ENCODE results near the gene NAALADL2. TPM values are rescaled to one million over a fixed set of nuclear protein-coding genes. Genes with fewer than 3 reads are reported as not detected.
"Not testable (repeated sequence)": the region's sequence is repeated elsewhere in the genome, so short reads cannot be mapped to it uniquely, and the experiment has no call there.

NAALADL2 gene
- total RNA-seq, 2 experiments from 2014 or later = 0.27 TPM; not detected in 1

DNA sequence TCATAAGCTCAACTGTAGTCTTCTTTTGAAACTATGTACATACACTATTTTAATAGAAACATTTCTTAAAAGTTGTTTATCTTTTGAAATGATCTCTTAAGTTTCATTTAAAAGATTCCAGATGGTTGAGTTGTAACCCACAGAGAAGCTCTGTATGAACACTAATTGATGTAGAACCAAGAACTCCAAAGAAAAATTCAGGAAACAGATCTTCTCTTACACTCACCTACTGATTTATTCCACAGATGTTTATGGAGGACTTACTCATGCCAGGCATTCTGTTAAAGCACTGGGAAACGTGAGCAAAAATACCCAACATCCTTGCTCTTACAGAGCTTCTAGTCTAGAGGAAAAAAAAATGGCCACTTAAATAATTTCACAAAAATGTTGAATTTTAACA is 551.1 kb downstream of the NAALADL2 start:
- H3K27ac Mint-ChIP-seq = no peak overlapping the region
- H3K36me3 Mint-ChIP-seq (ENCODE audit: low read depth) = no peaks in the 10 kb centered on the region
- no peaks in the 10 kb centered on the region for H3K27me3 Mint-ChIP-seq
- CTCF ChIA-PET = interaction anchor here (0.7 to 1.6 kb wide), 2 partner anchors 10 to 15 kb away, joined by 3 read pairs; no protein-coding TSS in a partner anchor
- no peak for DNase-seq
- intact Hi-C loops (cut with DNase I, micrococcal nuclease) = no loop called here
- ATAC-seq = no peak
- POLR2A ChIA-PET = no interaction called here
- peaks cover 4% of the 10 kb centered on the region for H3K9me3 Mint-ChIP-seq (ENCODE audit: low read depth)
- no peaks in the 10 kb centered on the region for H3K4me1 Mint-ChIP-seq
- no peak overlapping the region for H3K4me3 Mint-ChIP-seq

DNA sequence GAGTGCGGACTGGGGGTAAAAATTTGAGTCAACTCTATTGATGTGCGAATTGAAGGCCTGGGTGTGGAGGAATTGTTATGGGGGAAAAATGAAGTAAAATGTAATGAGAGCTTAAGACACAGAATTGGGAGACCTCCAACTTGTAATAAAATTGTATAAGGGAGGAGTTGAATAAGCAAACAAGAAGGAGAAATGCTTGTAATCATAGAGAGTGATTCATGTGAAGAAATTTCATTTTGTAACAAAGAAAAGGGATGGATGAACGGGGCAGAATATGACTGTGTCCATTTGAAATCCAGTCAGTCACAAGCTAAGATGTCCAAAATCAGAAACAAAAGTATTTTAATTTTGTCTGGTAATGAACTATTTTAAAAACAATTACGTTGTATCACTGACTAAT is 552.3 kb downstream of the NAALADL2 start:
- DNase-seq (no peak), ATAC-seq (no peak)
- Mint-ChIP-seq H3K27me3 (no peaks in the 10 kb centered on the region), H3K9me3 (ENCODE audit: low read depth) (peaks cover 4% of the 10 kb centered on the region), H3K27ac (no peak overlapping the region), H3K4me3 (no peak overlapping the region), H3K4me1 (no peaks in the 10 kb centered on the region), H3K36me3 (ENCODE audit: low read depth) (no peaks in the 10 kb centered on the region)
- intact Hi-C loops (cut with DNase I, micrococcal nuclease) = no loop called here
- ChIA-PET POLR2A (no interaction called here), CTCF (no interaction called here)

DNA sequence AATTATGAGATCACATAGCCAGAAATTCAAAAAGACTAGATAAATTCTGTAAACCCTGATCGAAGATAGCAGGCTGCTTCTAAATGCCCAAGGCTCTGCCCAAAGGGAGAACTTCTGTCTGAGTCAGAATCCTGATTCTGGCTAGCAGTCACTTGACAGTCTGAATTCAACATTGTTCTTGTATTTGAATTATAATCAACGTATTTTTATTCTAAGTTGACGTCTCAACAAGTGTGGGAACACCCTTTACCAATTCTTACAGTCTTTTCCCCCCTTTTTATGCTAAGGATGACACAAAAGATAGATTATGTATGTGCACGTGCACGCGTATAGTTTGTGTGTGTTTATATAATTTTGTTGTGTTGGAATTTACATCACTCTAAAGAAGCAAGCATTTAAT is 552.8 kb downstream of the NAALADL2 start:
- DNase-seq = no peak
- Mint-ChIP-seq H3K27me3 (no peaks in the 10 kb centered on the region), H3K27ac (no peak overlapping the region), H3K36me3 (ENCODE audit: low read depth) (no peaks in the 10 kb centered on the region), H3K4me1 (no peaks in the 10 kb centered on the region), H3K9me3 (ENCODE audit: low read depth) (peaks cover 4% of the 10 kb centered on the region), H3K4me3 (no peak overlapping the region)
- CTCF ChIA-PET = no interaction called here
- ATAC-seq = no peak
- POLR2A ChIA-PET = no interaction called here
- intact Hi-C loops (cut with DNase I, micrococcal nuclease) = no loop called here

DNA sequence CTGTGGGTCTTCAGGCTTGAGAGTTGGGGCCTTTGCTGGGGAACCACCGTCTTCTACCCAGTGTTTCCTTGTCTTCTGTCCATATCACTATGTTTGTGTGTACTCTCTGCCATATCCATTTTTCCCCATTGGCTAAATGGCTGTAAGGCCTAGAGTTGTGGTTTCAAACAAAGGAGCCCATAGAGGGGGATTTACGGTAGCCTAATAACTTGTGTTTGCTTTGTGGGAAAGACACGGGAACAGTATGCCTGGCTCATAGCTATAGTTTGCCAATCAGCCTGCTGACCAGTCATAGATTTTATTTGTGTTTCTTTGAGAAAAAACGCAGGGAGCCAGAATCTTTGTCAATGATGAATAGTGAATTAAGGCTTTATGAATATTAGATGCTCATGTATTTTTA is 554.8 kb downstream of the NAALADL2 start:
- no peak overlapping the region for H3K27ac Mint-ChIP-seq
- intact Hi-C loops (cut with DNase I, micrococcal nuclease) = no loop called here
- no peak overlapping the region for H3K4me3 Mint-ChIP-seq
- ChIA-PET POLR2A (no interaction called here), CTCF (no interaction called here)
- H3K4me1 Mint-ChIP-seq = no peaks in the 10 kb centered on the region
- DNase-seq (no peak), ATAC-seq (no peak)
- no peaks in the 10 kb centered on the region for H3K27me3 Mint-ChIP-seq
- no peaks in the 10 kb centered on the region for H3K36me3 Mint-ChIP-seq (ENCODE audit: low read depth)
- H3K9me3 Mint-ChIP-seq (ENCODE audit: low read depth) = peaks cover 4% of the 10 kb centered on the region

DNA sequence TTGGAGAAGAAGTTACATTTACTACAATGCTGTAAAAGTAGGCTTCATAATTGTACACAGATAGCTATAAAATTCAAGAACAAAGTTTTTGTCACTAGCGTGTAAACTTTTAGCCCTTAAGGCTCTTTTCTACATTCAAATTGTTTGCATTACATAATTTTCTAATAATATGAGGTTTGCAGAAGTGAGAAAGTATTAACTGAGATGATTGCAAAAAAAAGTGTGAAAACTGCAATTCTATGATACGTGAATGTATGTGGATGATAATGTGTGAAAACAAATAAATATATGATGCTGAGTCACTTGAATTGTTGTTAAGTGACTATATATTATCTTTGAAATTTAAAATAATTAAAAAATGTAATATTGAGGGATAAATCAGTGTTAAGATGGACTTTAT is 557.5 kb downstream of the NAALADL2 start:
- ATAC-seq (no peak), DNase-seq (no peak)
- Mint-ChIP-seq H3K4me1 (no peaks in the 10 kb centered on the region), H3K9me3 (ENCODE audit: low read depth) (no peaks in the 10 kb centered on the region), H3K36me3 (ENCODE audit: low read depth) (no peaks in the 10 kb centered on the region), H3K27me3 (no peaks in the 10 kb centered on the region), H3K4me3 (no peak overlapping the region), H3K27ac (no peak overlapping the region)
- intact Hi-C loops (cut with DNase I, micrococcal nuclease) = no loop called here
- ChIA-PET CTCF (no interaction called here), POLR2A (no interaction called here)

DNA sequence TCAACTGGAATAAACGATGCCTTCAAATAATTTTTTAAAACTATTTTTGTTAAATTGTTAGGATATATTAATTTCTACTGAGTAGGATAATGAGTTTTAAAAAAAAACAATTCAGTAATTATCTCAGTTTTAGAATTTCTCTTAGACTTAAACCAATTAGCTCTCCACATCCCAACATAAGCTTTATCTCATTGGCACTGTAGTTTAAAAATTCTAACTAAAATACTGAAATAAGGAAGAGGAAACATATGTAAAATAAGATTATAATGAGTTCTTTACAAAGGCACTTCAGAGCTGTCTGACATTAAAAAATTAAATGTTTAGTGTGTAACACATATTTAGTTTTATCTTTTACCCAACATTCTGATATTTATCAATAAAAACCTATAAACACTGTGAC is 558.3 kb downstream of the NAALADL2 start:
- no peak for DNase-seq
- no peak for ATAC-seq
- ChIA-PET POLR2A (no interaction called here), CTCF (no interaction called here)
- Mint-ChIP-seq H3K4me3 (no peak overlapping the region), H3K27ac (no peak overlapping the region), H3K9me3 (ENCODE audit: low read depth) (no peaks in the 10 kb centered on the region), H3K36me3 (ENCODE audit: low read depth) (no peaks in the 10 kb centered on the region), H3K4me1 (no peaks in the 10 kb centered on the region), H3K27me3 (no peaks in the 10 kb centered on the region)
- intact Hi-C loops (cut with DNase I, micrococcal nuclease) = no loop called here

DNA sequence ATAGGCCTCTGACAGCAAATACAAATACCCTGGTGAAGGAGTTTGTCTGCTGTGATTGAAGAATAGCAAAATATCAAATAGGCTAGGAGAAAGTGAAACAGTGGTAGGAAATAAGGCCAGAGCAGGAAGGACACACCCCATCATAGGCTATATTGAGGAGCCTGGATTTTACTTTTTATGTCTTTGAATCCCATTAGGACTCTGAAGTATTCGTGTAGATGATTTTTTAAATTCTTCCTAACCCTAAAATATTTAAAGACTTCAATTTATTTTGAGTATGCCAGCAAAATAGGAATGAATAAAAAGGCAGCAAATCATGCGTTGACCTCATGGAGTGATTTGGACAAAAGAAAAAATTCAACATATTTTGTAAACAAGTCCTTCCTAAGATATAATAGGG is 562.8 kb downstream of the NAALADL2 start:
- Mint-ChIP-seq H3K27ac (no peak overlapping the region), H3K9me3 (ENCODE audit: low read depth) (no peaks in the 10 kb centered on the region), H3K4me3 (no peak overlapping the region), H3K27me3 (no peaks in the 10 kb centered on the region), H3K36me3 (ENCODE audit: low read depth) (no peaks in the 10 kb centered on the region), H3K4me1 (no peaks in the 10 kb centered on the region)
- ATAC-seq (no peak), DNase-seq (no peak)
- intact Hi-C loops (cut with DNase I, micrococcal nuclease) = no loop called here
- POLR2A ChIA-PET = no interaction called here
- CTCF ChIA-PET = no interaction called here

DNA sequence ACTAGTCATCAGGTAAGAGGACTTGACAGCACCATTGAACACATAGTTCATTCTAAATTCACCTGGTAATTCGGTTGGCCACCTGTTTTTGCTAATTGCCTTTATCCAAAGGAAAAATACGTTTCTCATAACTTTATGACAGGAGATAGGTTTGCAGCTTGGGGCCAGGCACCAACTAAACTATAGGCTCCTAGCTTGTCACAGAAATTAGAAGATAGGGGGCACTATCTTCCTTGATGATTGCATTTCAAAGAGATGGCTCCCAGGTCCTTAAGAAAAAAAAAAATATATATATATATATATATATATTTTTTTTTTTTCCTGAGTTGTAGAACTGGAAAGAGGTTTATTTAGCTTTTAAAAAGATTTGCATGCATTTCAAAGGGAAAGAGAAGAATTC is 563.6 kb downstream of the NAALADL2 start:
- Mint-ChIP-seq H3K4me3 (no peak overlapping the region), H3K27ac (no peak overlapping the region), H3K27me3 (no peaks in the 10 kb centered on the region), H3K36me3 (ENCODE audit: low read depth) (no peaks in the 10 kb centered on the region), H3K4me1 (no peaks in the 10 kb centered on the region), H3K9me3 (ENCODE audit: low read depth) (no peaks in the 10 kb centered on the region)
- intact Hi-C loops (cut with DNase I, micrococcal nuclease) = no loop called here
- POLR2A ChIA-PET = no interaction called here
- CTCF ChIA-PET = no interaction called here
- ATAC-seq (no peak), DNase-seq (no peak)

DNA sequence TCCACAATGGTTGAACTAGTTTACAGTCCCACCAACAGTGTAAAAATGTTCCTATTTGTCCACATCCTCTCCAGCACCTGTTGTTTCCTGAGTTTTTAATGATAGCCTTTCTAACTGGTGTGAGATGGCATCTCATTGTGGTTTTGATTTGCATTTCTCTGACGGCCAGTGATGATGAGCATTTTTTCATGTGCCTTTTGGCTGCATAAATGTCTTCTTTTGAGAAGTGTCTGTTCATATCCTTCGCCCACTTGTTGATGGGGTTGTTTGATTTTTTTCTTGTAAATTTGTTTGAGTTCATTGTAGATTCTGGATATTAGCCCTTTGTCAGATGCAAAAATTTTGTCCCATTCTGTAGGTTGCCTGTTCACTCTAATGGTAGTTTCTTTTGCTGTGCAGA is 564.7 kb downstream of the NAALADL2 start:
- H3K27me3 Mint-ChIP-seq; H3K4me3 Mint-ChIP-seq; H3K4me1 Mint-ChIP-seq; intact Hi-C loops (cut with DNase I, micrococcal nuclease); H3K9me3 Mint-ChIP-seq (ENCODE audit: low read depth); CTCF ChIA-PET; POLR2A ChIA-PET; H3K36me3 Mint-ChIP-seq (ENCODE audit: low read depth); DNase-seq; ATAC-seq; H3K27ac Mint-ChIP-seq: not testable (repeated sequence)

DNA sequence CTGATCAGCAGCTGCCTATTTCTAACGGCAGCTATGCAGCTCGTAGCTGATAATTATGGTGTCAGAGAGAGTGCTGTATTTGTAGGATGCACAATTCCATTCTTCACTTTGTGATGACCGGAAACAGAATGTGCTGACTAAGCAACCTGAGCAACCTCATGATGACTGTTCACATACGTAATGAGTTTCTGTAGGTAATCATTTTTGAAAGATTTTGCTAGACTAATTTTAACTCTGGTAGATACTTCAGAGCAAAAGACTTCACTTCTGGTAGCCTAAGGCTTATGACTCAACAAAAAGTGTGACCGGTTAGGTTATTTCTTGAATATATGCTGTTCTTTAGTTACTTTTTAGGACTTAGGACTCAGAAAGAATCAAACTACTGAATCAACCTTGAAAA is 567.7 kb downstream of the NAALADL2 start:
- intact Hi-C loops (cut with DNase I, micrococcal nuclease) = no loop called here
- Mint-ChIP-seq H3K4me1 (no peaks in the 10 kb centered on the region), H3K27ac (no peak overlapping the region), H3K36me3 (ENCODE audit: low read depth) (no peaks in the 10 kb centered on the region), H3K4me3 (no peak overlapping the region), H3K9me3 (ENCODE audit: low read depth) (no peaks in the 10 kb centered on the region), H3K27me3 (no peaks in the 10 kb centered on the region)
- no peak for ATAC-seq
- CTCF ChIA-PET = no interaction called here
- DNase-seq = no peak
- POLR2A ChIA-PET = no interaction called here

DNA sequence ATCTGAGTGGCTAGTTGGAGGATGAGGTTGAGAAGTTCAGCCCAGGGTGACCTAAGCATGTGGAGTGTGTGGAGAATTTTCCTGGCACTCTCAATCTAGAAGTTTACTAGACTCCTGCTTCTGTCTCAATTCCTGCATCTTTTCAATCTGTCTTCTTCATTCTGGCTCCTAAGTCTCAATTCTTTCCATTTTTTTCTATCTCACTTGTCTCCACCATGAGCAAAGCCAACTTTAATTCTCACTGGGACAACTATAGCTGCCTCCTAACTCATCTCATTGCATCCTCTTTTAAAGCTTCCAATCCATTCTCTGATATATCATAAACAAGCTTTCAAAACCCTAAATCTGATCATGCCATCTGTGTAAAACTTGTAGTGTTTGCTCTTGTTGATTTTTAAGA is 569.3 kb downstream of the NAALADL2 start:
- POLR2A ChIA-PET = no interaction called here
- Mint-ChIP-seq H3K36me3 (ENCODE audit: low read depth) (no peaks in the 10 kb centered on the region), H3K4me1 (no peaks in the 10 kb centered on the region), H3K27ac (no peak overlapping the region), H3K4me3 (no peak overlapping the region), H3K9me3 (ENCODE audit: low read depth) (no peaks in the 10 kb centered on the region), H3K27me3 (no peaks in the 10 kb centered on the region)
- DNase-seq = no peak
- intact Hi-C loops (cut with DNase I, micrococcal nuclease) = no loop called here
- ATAC-seq = no peak
- CTCF ChIA-PET = no interaction called here

DNA sequence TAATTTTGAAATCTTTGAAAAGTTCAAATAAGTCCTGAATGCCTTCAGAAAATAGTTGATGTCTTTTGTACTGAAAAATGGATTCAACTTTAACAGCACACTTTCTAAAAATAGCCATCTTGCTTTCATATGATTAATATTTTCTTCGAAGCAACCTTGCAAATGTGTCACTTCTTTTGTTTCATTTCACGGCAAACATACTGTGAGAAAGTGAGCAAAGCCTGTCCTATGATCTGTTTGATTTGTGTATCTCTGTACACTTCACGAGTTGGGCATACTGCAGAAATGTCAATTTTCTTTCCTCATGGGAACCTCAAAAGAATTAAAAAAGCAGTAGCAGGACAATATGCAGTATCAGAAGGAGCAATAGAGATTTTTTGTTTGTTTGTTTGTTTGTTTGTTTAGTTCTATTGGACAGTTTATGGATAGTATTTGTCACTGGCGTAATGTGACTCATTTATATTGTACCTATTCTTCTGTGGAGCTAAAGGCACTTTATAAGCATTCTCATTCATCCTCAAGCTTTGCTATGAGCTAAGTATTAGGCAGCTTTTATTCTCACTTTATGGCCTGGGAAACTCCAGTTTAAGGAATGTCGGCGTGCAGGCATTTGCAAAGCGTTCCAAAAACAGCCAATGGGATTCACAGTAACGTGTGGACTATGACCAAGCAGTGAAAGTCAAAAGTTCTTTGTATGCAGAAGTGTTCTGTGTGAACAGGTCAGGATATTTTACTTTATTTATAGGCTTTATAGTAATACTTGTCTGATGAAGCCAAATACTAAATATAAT is 572.0 kb downstream of the NAALADL2 start:
- no peak for ATAC-seq
- ChIA-PET POLR2A (no interaction called here), CTCF (no interaction called here)
- H3K27ac Mint-ChIP-seq = no peak overlapping the region
- no peak for DNase-seq
- intact Hi-C loops (cut with DNase I, micrococcal nuclease) = no loop called here
- H3K27me3 Mint-ChIP-seq = no peaks in the 10 kb centered on the region
- H3K9me3 Mint-ChIP-seq (ENCODE audit: low read depth) = no peaks in the 10 kb centered on the region
- H3K4me1 Mint-ChIP-seq = no peaks in the 10 kb centered on the region
- H3K4me3 Mint-ChIP-seq = no peak overlapping the region
- H3K36me3 Mint-ChIP-seq (ENCODE audit: low read depth) = no peaks in the 10 kb centered on the region
